Ovary (tissue), 9 donors: ENCODE measurements around the gene FMNL3. TPM values are rescaled to one million over a fixed set of nuclear protein-coding genes. Genes with fewer than 3 reads are reported as not detected.

Source experiments
- DNase-seq, 5 donors: peaks; one replicate each; pipeline ENCODE4 v3.0.0-alpha.2; 2019 to 2020
- H3K27ac ChIP-seq, 2 donors: fragments of 200-600 bp; one replicate each; pipeline versions ENCODE4 v1.5.1 to v1.8.0; 2019 to 2022
- H3K27me3 ChIP-seq: fragments of 200-600 bp; one replicate; pipeline ENCODE4 v1.8.0; 2022
- H3K36me3 ChIP-seq: fragments of 200-600 bp; sonication (generic); one replicate; pipeline ENCODE4 v1.5.1; 2019
- H3K4me1 ChIP-seq: one replicate; pipeline ENCODE4 v1.8.1; 2013; ENCODE audit warnings: mild to moderate bottlenecking, moderate library complexity; ENCODE audit not compliant: insufficient read depth
- H3K4me3 ChIP-seq: fragments of 200-600 bp; sonication (generic); one replicate; pipeline ENCODE4 v1.5.1; 2017
- H3K9me3 ChIP-seq, 2 donors: fragments of 200-600 bp in 1 of 2; sonication (generic) in 1 of 2; one replicate each; pipeline versions ENCODE4 v1.5.1 to v1.8.1; 2013 to 2019; ENCODE audit warnings: mild to moderate bottlenecking in 1 of 2, moderate library complexity in 1 of 2
- EP300 ChIP-seq: sonication (generic); formaldehyde crosslinking; IDR thresholded peaks from one replicate; pipeline ENCODE4 v1.6.1; 2017; ENCODE audit warnings: antibody characterized with exemption
- POLR2A ChIP-seq: fragments of 450-650 bp; IDR thresholded peaks from one replicate; pipeline ENCODE4 v1.6.1; 2017; ENCODE audit warnings: antibody characterized with exemption, mild to moderate bottlenecking, moderate library complexity
- WGBS, 3 donors: extraction: QIAGEN DNeasy Blood & Tissue Kit in 1 of 3; methylation state at CpG; one replicate each; pipeline versions ENCODE4 v1.1.5 to v1.1.7; 2013 to 2017; 5-methylcytosine and 5-hydroxymethylcytosine counted together
- intact Hi-C, 4 donors: fragments of 100-400 bp; cut with DNase I; formaldehyde crosslinking; loops; one replicate each; pipeline versions ENCODE4 v1.11.0 to v1.15.1; 2022 to 2023
- polyA plus RNA-seq, 2 donors: library from polyadenylated mRNA; stranded (reverse); fragments of 200-250 nt in 1 of 2; fragments of 350-450 nt in 1 of 2; fragmentation: Illumina TruSeq in 1 of 2; extraction: RNeasy Lipid Tissue Mini Kit (QIAGEN cat#74804) in 1 of 2; gene quantifications; one replicate each; pipeline ENCODE4 v1.2.3, GENCODE V29; 2013 to 2014
- total RNA-seq, 7 donors: library from RNA; depleted of rRNA in 2 of 7; stranded (reverse); fragments of >200 nt in 2 of 7; fragmentation: NEBNext Ultra II Directional in 3 of 7; extraction: Animal tissue kit (Norgen Biotek cat#: 25700) in 3 of 7; gene quantifications; one replicate each; pipeline versions ENCODE4 v1.1.0 to v1.2.4, GENCODE V29; 2016 to 2023
- TF ChIP-seq, protein P1 (sequence below), 3 donors: fragments of 450-650 bp in 2 of 3; fragments of 200-600 bp in 1 of 3; IDR thresholded peaks; one replicate each; pipeline versions ENCODE4 v1.5.1 to v1.8.0; 2016 to 2022; ENCODE audit warnings: antibody characterized with exemption in 3 of 3, mild to moderate bottlenecking in 1 of 3
- donor health status: DM: no; HTN: no; CAD: no; lungs with moderate emphysema.
- donor health status: DM: no; HTN: no; CAD: no.
- donor health status: Bipolar disorder and iron deficiency.
- donor health status: DM: yes; HTN: yes; CAD: no.
- donor health status: DM: no; HTN: no; CAD: no.
- donor health status: DM: yes; HTN: yes; CAD: no.

The FMNL3 gene
- total and polyA plus RNA-seq, 9 donors: 15.7 to 58.1 (median 33.1) TPM

DNA sequence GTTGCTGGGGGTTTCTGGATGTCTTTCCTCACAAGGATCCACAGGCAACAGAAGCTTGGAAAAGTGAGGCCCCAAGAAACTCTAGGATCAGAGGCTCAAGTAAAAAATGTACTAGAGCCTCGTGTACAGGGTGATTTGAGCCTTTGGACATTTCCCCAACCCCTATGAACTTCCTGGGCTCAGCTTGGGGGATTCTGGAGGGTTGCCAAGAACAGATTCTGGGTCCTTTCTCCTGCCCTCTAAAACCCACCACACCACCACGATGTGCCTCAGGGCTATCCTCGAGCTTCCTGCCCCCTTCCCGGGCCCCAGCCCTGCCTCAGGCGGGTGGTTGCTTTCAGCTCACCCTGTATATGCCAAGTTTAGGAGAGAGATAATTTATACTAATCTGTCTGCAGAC lies 102.3 kb downstream of the FMNL3 start:
- Histone ChIP-seq H3K27ac (no peak overlapping the region), H3K9me3 (no peaks in the 10 kb centered on the region), H3K36me3 (no peaks in the 10 kb centered on the region), H3K4me3 (no peak overlapping the region), H3K4me1 (no peaks in the 10 kb centered on the region), H3K27me3 (no peaks in the 10 kb centered on the region)
- DNase-seq: no peak
- WGBS, 3 donors: 65 to 75% (median 73%) methylated on average over 5 of the region's 5 CpGs
- intact Hi-C loops: no loop called here
- TF ChIP-seq, protein P1, sequence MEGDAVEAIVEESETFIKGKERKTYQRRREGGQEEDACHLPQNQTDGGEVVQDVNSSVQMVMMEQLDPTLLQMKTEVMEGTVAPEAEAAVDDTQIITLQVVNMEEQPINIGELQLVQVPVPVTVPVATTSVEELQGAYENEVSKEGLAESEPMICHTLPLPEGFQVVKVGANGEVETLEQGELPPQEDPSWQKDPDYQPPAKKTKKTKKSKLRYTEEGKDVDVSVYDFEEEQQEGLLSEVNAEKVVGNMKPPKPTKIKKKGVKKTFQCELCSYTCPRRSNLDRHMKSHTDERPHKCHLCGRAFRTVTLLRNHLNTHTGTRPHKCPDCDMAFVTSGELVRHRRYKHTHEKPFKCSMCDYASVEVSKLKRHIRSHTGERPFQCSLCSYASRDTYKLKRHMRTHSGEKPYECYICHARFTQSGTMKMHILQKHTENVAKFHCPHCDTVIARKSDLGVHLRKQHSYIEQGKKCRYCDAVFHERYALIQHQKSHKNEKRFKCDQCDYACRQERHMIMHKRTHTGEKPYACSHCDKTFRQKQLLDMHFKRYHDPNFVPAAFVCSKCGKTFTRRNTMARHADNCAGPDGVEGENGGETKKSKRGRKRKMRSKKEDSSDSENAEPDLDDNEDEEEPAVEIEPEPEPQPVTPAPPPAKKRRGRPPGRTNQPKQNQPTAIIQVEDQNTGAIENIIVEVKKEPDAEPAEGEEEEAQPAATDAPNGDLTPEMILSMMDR (IDR thresholded peaks at IDR 0.05): no peak
- no peak for TF ChIP-seq POLR2A
- TF ChIP-seq EP300: no peak

DNA sequence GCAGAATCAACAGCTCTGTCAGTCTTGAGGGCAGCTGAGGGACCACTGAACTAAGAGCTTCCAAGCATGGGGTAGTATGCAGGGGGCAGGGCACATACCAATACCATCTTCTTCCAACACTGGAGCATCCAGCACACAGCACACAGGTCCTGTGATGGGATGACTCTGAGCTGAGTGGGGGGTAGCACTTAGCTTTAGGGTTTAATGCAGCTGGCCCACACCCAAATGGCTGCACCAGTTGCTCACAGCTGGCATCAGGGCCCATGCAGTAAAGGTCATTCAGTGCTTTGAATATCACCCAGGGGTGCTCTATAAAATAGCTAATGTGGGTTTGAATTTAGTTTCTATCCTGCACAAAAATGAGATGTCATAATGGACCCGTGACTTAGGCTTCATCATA lies 103.5 kb downstream of the FMNL3 start:
- TF ChIP-seq, protein P1 (IDR thresholded peaks at IDR 0.05): no peak
- no peak for TF ChIP-seq EP300
- TF ChIP-seq POLR2A: no peak
- no peaks in the 10 kb centered on the region for H3K4me1 ChIP-seq
- WGBS, 3 donors: 79 to 90% (median 84%) methylated on average over 1 of the region's 1 CpG
- H3K4me3 ChIP-seq: no peak overlapping the region
- H3K27ac ChIP-seq: no peak overlapping the region
- H3K36me3 ChIP-seq: no peaks in the 10 kb centered on the region
- no peak for DNase-seq
- no peaks in the 10 kb centered on the region for H3K9me3 ChIP-seq
- H3K27me3 ChIP-seq: no peaks in the 10 kb centered on the region
- intact Hi-C loops: no loop called here

DNA sequence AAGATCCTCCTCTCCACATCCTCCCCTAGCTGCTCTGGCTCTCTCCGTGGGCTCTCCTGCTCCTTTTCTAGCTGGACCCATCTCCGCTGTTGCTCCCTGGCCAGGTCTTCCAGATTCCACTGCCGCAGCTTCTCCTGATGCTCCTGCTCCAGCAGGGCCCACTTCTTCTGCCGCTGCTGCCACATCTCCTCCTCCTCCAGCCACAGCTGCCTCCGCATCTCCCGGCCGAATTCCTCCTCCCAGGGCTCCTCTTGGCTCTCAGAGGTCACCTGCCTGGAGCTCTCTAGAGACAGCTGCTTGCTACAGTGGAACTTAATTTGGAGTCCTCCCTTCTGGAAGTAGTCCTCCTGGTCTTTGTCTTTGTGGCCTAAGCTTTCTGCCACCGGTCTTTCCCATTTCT lies 107.2 kb downstream of the FMNL3 start:
- no peak for DNase-seq
- Histone ChIP-seq H3K27me3 (no peaks in the 10 kb centered on the region), H3K4me3 (no peak overlapping the region), H3K36me3 (no peaks in the 10 kb centered on the region), H3K27ac (no peak overlapping the region), H3K4me1 (no peaks in the 10 kb centered on the region), H3K9me3 (no peaks in the 10 kb centered on the region)
- TF ChIP-seq EP300 (no peak), POLR2A (no peak)
- TF ChIP-seq, protein P1 (IDR thresholded peaks at IDR 0.05): no peak
- intact Hi-C loops: no loop called here
- 80 to 89% (median 86%) methylated on average over 8 of the region's 8 CpGs for WGBS, 3 donors

DNA sequence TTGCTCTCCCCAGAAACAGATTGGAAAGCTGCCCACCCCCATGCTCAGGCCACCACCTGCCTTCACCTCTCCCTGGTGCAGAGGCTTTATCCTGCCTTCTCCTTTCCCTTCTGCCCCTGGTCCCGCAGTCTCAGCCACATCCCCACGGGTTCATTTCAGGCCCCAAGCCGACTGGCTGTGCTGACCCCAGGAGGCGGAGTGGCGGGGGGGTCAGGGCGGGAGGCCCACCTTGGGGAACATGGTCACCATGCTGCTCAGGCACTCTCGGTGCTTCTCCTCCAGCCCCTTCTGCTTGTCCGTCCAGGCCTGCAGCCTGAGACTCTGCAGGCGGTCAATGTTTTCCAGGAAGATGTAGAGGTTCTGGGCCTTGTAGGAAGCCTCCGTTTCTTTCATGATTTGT lies 108.7 kb downstream of the FMNL3 start:
- H3K4me1 ChIP-seq: no peaks in the 10 kb centered on the region
- H3K9me3 ChIP-seq: no peaks in the 10 kb centered on the region
- TF ChIP-seq EP300: no peak
- no peaks in the 10 kb centered on the region for H3K36me3 ChIP-seq
- no peaks in the 10 kb centered on the region for H3K27me3 ChIP-seq
- 73 to 81% (median 77%) methylated on average over 10 of the region's 10 CpGs for whole genome bisulfite sequencing, 3 donors
- intact Hi-C loops: no loop called here
- no peak for DNase-seq
- H3K27ac ChIP-seq: no peak overlapping the region
- no peak overlapping the region for H3K4me3 ChIP-seq

DNA sequence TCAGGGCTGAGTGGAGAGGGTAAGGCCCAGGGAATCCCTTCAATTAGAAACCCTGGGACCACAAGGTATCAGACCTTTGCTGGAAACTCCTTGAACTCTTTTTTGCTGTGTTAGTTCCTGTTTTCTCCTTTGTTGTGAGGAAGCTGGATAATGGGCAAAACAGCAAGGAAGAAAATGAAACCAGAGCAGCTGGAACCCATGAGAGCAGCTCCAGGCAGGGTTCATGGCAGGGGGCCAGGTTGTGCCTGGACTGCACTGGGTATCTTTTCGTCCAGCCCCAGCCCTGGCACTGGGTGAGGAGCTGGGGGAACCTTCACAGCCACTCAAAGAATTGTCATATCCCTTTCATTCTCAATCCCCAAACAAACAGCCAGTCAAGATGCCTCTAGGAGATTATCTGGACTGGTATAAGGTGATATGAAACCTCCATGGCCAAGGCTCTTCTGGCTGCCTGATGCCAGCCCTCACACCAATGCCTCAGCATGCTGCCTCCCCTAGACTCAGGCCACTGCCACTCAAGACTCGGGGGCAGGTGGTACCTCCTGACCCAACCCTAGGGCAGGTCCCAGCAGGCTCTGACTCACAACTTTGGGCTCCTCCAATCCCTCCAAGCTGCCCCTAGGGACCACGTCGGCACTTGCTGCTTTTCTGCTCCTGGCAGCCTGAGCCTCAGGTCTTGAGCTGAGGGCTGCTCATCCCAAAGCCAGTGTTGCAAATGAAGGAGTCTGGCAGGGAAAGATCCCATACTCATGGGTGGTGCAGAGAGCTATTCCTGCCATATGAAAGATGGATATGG lies 118.3 kb downstream of the FMNL3 start:
- Histone ChIP-seq H3K36me3 (no peaks in the 10 kb centered on the region), H3K4me3 (no peak overlapping the region), H3K27me3 (no peaks in the 10 kb centered on the region), H3K4me1 (no peaks in the 10 kb centered on the region), H3K27ac (no peak overlapping the region), H3K9me3 (no peaks in the 10 kb centered on the region)
- 77 to 84% (median 79%) methylated on average over 4 of the region's 4 CpGs for WGBS, 3 donors
- no peak for TF ChIP-seq EP300
- TF ChIP-seq, protein P1 (IDR thresholded peaks at IDR 0.05): no peak
- TF ChIP-seq POLR2A: no peak
- no peak for DNase-seq
- intact Hi-C loops: no loop called here
